GM12878 (cell line): Measurements from ENCODE around the gene PAPLN. TPM values are rescaled to one million over a fixed set of nuclear protein-coding genes. Genes with fewer than 3 reads are reported as not detected.

Experiments used
- ATAC-seq: fragments of 200-7000 bp; cut with Tn5 transposase; 3 replicates; pipeline ENCODE4 v1.9.1; 2020; ENCODE audit warnings: mild to moderate bottlenecking, moderate library complexity
- BruUV-seq: library from RNA; stranded (reverse); fragments of 400-500 nt; replicated peaks from 2 replicates; lab custom pipeline; 2021; lab: Mats Ljungman, UMichigan
- CTCF ChIA-PET: fragments of 300-600 bp; sonication (Branson Sonifier 250); formaldehyde crosslinking; extraction: SDS; loops from one replicate; lab custom pipeline; 2021; ENCODE audit warnings: inconsistent platforms; lab: Yijun Ruan, JAX
- POLR2A ChIA-PET: fragments of 350-600 bp; formaldehyde crosslinking; extraction: SDS; loops from one replicate; lab custom pipeline; 2021; ENCODE audit warnings: inconsistent platforms; lab: Charles Lee
- RAD21 ChIA-PET: fragments of 300-600 bp; sonication (Branson Sonifier 250); formaldehyde crosslinking; loops from one replicate; lab custom pipeline; 2023; ENCODE audit warnings: antibody characterized with exemption; ENCODE audit not compliant: unreplicated experiment; lab: Charles Lee
- SMC1A ChIA-PET: fragments of 300-600 bp; sonication (Branson Sonifier 250); formaldehyde crosslinking; loops from one replicate; lab custom pipeline; 2023; ENCODE audit not compliant: unreplicated experiment, uncharacterized antibody; lab: Charles Lee
- DNase-seq: peaks from one replicate; pipeline ENCODE4 v3.0.0-alpha.2; 2011; ENCODE audit warnings: low read depth, low spot score
- FAIRE-seq: peaks from 3 replicates; lab custom pipeline; 2011; peaks lifted over from hg19 to GRCh38; lab: Jason Lieb, UNC
- H2AFZ ChIP-seq: 2 replicates; pipeline ENCODE4 v1.6.0; 2011; ENCODE audit warnings: low read depth, low read length, control low read depth; ENCODE audit not compliant: control insufficient read depth
- H3K27ac ChIP-seq: 2 replicates; pipeline ENCODE4 v1.5.1; 2011; ENCODE audit warnings: control low read depth; ENCODE audit not compliant: control insufficient read depth, insufficient read depth
- H3K27me3 ChIP-seq, 2 experiments: replicated peaks in 1 of 2; 2 replicates each; pipeline versions ENCODE4 v1.6.0 to v1.6.1; 2011; ENCODE audit warnings: low read length in 1 of 2; ENCODE audit not compliant: control insufficient read depth in 2 of 2, insufficient read depth in 2 of 2
- H3K36me3 ChIP-seq, 2 experiments: 2 replicates each; pipeline ENCODE4 v1.5.1; 2011; ENCODE audit warnings: low read length in 1 of 2; ENCODE audit not compliant: control insufficient read depth in 2 of 2, insufficient read depth in 2 of 2
- H3K4me1 ChIP-seq: 2 replicates; pipeline ENCODE4 v1.6.1; 2011; ENCODE audit warnings: mild to moderate bottlenecking, low read length, moderate library complexity, mixed read lengths; ENCODE audit not compliant: control insufficient read depth, insufficient read depth
- H3K4me2 ChIP-seq: 2 replicates; pipeline ENCODE4 v1.6.0; 2011; ENCODE audit warnings: control low read depth; ENCODE audit not compliant: control insufficient read depth, insufficient read depth
- H3K4me3 ChIP-seq: fragments of 200-600 bp; sonication (generic); 2 replicates; pipeline ENCODE4 v1.5.1; 2016
- H3K79me2 ChIP-seq: 2 replicates; pipeline ENCODE4 v1.6.0; 2011; ENCODE audit warnings: low read length; ENCODE audit not compliant: control insufficient read depth, insufficient read depth
- H3K9ac ChIP-seq: 2 replicates; pipeline ENCODE4 v1.8.0; 2011; ENCODE audit warnings: low read length, control low read depth, mixed read lengths; ENCODE audit not compliant: control insufficient read depth, insufficient read depth
- H3K9me3 ChIP-seq: replicated peaks from 3 replicates; pipeline ENCODE4 v1.5.1; 2011; ENCODE audit warnings: mild to moderate bottlenecking, low read length; ENCODE audit not compliant: control insufficient read depth, insufficient read depth
- H4K20me1 ChIP-seq: 2 replicates; pipeline ENCODE4 v1.6.0; 2011; ENCODE audit not compliant: control insufficient read depth, insufficient read depth
- BHLHE40 ChIP-seq, 2 experiments: fragments of 450-650 bp in 1 of 2; IDR thresholded peaks; 2 replicates each; pipeline ENCODE4 v1.6.1; 2011 to 2017; ENCODE audit warnings: low read depth in 2 of 2, borderline replicate concordance in 1 of 2, improper control_type of control experiment in 1 of 2, low read length in 1 of 2, mild to moderate bottlenecking in 1 of 2
- MEF2A ChIP-seq: IDR thresholded peaks from 2 replicates; pipeline ENCODE4 v1.6.1; 2011; ENCODE audit warnings: low read depth, mild to moderate bottlenecking, low read length, moderate library complexity; ENCODE audit not compliant: insufficient read depth
- WGBS: methylation state at CpG from one replicate; pipeline ENCODE4 v1.1.6; 2016; ENCODE audit warnings: low lambda C conversion rate; ENCODE audit not compliant: insufficient replicate concordance, insufficient coverage; ENCODE audit errors: missing lambda C conversion rate; 5-methylcytosine and 5-hydroxymethylcytosine counted together
- in situ Hi-C: fragments of 300-500 bp; cut with MboI; formaldehyde crosslinking; loops from 9 replicates; pipeline ENCODE4 v1.14.3; 2018; ENCODE audit warnings: mixed read lengths
- intact Hi-C: fragments of 100-400 bp; cut with micrococcal nuclease; formaldehyde crosslinking; loops from one replicate; pipeline ENCODE4 v1.14.2; 2022; ENCODE audit not compliant: unreplicated experiment
- polyA plus RNA-seq, 11 experiments: library from polyadenylated mRNA; depleted of rRNA in 4 of 11; unstranded in 6 of 11; stranded (reverse) in 5 of 11; fragments of >200 nt; fragmentation: Nextera tagmentation in 4 of 11; fragmentation: Illumina TruSeq in 1 of 11; extraction: Ambion mirVana in 4 of 11; extraction: Trizol in 1 of 11; gene quantifications; 1 replicate in 1 of 11; 2 replicates in 10 of 11; pipeline versions ENCODE4 v1.2.1 to v1.2.3, GENCODE V29; 2011 to 2016; ENCODE audit warnings: inconsistent platforms in 2 of 11, missing spikeins in 2 of 11, low read depth in 1 of 11
- total RNA-seq, 4 experiments: library from RNA; depleted of rRNA in 3 of 4; stranded (reverse); fragments of >200 nt in 3 of 4; fragmentation: Illumina TruSeq in 1 of 4; extraction: Trizol in 1 of 4; gene quantifications; 2 replicates each; pipeline versions ENCODE4 v1.2.1 to v1.2.3, GENCODE V29; 2013 to 2021
- TF ChIP-seq, protein P1 (sequence below): IDR thresholded peaks from 2 replicates; pipeline ENCODE4 v1.6.1; 2012; ENCODE audit warnings: mild to moderate bottlenecking, low read depth, low read length

PAPLN gene
- total and polyA plus RNA-seq, 10 of the 15 experiments (the other 5 are each of a cell fraction or from before 2014, with no cell fraction given), result 1.8 to 19.8 (median 7.4) TPM

DNA sequence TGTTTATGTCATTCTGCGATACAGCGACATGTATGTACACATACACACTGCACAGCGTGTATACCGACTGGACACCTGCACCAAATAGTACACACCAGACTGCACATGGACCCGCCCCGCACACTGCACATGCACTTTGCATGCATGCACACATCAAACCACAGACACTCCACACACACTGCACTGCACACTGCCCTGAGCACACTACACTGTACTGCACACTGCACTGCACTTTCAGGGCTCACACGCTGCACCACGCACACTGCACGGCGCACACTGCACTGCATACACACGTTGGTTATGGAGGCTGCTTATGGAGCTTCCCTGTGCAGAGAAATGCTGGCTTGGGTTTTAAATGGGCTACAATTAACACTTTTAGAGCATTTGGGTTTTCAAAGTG, 1.6 kb downstream of the PAPLN start:
- ChIA-PET RAD21 (interaction anchor here (0.8 kb wide), 1 partner anchor 52 kb away, joined by 3 read pairs; no protein-coding TSS in a partner anchor), CTCF (no interaction called here), POLR2A (interaction anchor here (0.5 to 1.4 kb wide), 3 partner anchors 16 to 48 kb away, joined by 3 to 6 read pairs (median 4); no protein-coding TSS in a partner anchor), SMC1A (interaction anchor here (1.1 to 2.0 kb wide), 2 partner anchors 15 to 50 kb away, joined by 3 to 8 read pairs; no protein-coding TSS in a partner anchor)
- TF ChIP-seq, protein P1, sequence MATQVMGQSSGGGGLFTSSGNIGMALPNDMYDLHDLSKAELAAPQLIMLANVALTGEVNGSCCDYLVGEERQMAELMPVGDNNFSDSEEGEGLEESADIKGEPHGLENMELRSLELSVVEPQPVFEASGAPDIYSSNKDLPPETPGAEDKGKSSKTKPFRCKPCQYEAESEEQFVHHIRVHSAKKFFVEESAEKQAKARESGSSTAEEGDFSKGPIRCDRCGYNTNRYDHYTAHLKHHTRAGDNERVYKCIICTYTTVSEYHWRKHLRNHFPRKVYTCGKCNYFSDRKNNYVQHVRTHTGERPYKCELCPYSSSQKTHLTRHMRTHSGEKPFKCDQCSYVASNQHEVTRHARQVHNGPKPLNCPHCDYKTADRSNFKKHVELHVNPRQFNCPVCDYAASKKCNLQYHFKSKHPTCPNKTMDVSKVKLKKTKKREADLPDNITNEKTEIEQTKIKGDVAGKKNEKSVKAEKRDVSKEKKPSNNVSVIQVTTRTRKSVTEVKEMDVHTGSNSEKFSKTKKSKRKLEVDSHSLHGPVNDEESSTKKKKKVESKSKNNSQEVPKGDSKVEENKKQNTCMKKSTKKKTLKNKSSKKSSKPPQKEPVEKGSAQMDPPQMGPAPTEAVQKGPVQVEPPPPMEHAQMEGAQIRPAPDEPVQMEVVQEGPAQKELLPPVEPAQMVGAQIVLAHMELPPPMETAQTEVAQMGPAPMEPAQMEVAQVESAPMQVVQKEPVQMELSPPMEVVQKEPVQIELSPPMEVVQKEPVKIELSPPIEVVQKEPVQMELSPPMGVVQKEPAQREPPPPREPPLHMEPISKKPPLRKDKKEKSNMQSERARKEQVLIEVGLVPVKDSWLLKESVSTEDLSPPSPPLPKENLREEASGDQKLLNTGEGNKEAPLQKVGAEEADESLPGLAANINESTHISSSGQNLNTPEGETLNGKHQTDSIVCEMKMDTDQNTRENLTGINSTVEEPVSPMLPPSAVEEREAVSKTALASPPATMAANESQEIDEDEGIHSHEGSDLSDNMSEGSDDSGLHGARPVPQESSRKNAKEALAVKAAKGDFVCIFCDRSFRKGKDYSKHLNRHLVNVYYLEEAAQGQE, result no peak
- TF ChIP-seq MEF2A, result no peak
- 0 out of 4 replicates have a peak, but pooled peaks of 1 of the 2 experiments have one; percentile 24 for TF ChIP-seq BHLHE40 (IDR thresholded peaks at IDR 0.05; ENCODE audit: borderline replicate concordance in 1 of 2, low read depth in 2 of 2, low read length in 1 of 2)
- Histone ChIP-seq H3K9me3 (no peaks in the 10 kb centered on the region; the same call in 2 of the 3 replicates), H2AFZ (no peak overlapping the region), H3K4me1 (peaks cover 47% of the 10 kb centered on the region), H3K4me2 (no peak overlapping the region), H3K27me3 (peaks cover 8 to 26% of the 10 kb centered on the region in 2 experiments), H3K9ac (no peak overlapping the region), H3K79me2 (no peaks in the 10 kb centered on the region), H3K4me3 (no peak overlapping the region), H3K36me3 (no peaks in the 10 kb centered on the region), H4K20me1 (0 out of 2 replicates have a peak, but pooled peaks cover 4% of the 10 kb centered on the region), H3K27ac (no peak overlapping the region)
- intact Hi-C loops (no loop called here), in situ Hi-C loops (no loop called here)
- 78% methylated on average over 11 of the region's 11 CpGs for WGBS
- no TSS peak for BruUV-seq
- FAIRE-seq, result no peak
- no peak for DNase-seq
- peak; percentile 15 for ATAC-seq
